HepG2 (cell line): ENCODE data around the gene KIFC1. TPM values are rescaled to one million over a fixed set of nuclear protein-coding genes. Genes with fewer than 3 reads are reported as not detected.

Experiments
- ATAC-seq: fragments of 200-7000 bp; cut with Tn5 transposase; 3 replicates; pipeline ENCODE4 v1.9.1; 2020; ENCODE audit warnings: mild to moderate bottlenecking, moderate library complexity
- BruUV-seq: library from RNA; stranded (reverse); fragments of 400-500 nt; replicated peaks from 2 replicates; lab custom pipeline; 2021; lab: Mats Ljungman, UMichigan
- CTCF ChIA-PET: fragments of 300-600 bp; formaldehyde crosslinking; extraction: SDS; loops from one replicate; lab custom pipeline; 2021; ENCODE audit warnings: low total read pairs, inconsistent platforms, low intra/inter-chr PET ratio; lab: Yijun Ruan, JAX
- POLR2A ChIA-PET: fragments of 350-600 bp; sonication (Branson Sonifier 250); formaldehyde crosslinking; loops from one replicate; lab custom pipeline; 2020; ENCODE audit warnings: antibody characterized with exemption, inconsistent platforms; lab: Yijun Ruan, JAX
- DNase-seq: peaks from one replicate; pipeline ENCODE4 v3.0.0-alpha.2; 2015; ENCODE audit warnings: low spot score
- FAIRE-seq: peaks from 3 replicates; lab custom pipeline; 2011; peaks lifted over from hg19 to GRCh38; lab: Jason Lieb, UNC
- H2AFZ ChIP-seq: one replicate; pipeline ENCODE4 v1.6.1; 2011; ENCODE audit warnings: low read length, inconsistent platforms
- H3K27ac ChIP-seq: fragments of 300-600 bp; 3 replicates; pipeline ENCODE4 v1.8.0; 2011; ENCODE audit warnings: mixed run types, mild to moderate bottlenecking, mixed read lengths, low read length, inconsistent platforms; ENCODE audit not compliant: insufficient read depth; ENCODE audit errors: extremely low read length
- H3K27me3 ChIP-seq, 2 experiments: fragments of 200-600 bp in 1 of 2; 2 replicates in 1 of 2; 3 replicates in 1 of 2; pipeline versions ENCODE4 v1.6.0 to v1.8.0; 2011; ENCODE audit warnings: low read length in 2 of 2, mild to moderate bottlenecking in 2 of 2, moderate library complexity in 2 of 2, inconsistent platforms in 1 of 2; ENCODE audit not compliant: insufficient read depth in 2 of 2, control insufficient read depth in 1 of 2
- H3K36me3 ChIP-seq, 2 experiments: fragments of 200-600 bp in 1 of 2; replicated peaks in 1 of 2; 2 replicates in 1 of 2; 3 replicates in 1 of 2; pipeline versions ENCODE4 v1.5.1 to v1.8.0; 2011; ENCODE audit warnings: low read length in 2 of 2, inconsistent platforms in 1 of 2; ENCODE audit not compliant: insufficient read depth in 2 of 2, control insufficient read depth in 1 of 2
- H3K4me1 ChIP-seq: 2 replicates; pipeline ENCODE4 v1.5.1; 2012; ENCODE audit warnings: low read length, inconsistent platforms; ENCODE audit not compliant: insufficient read depth
- H3K4me2 ChIP-seq: 2 replicates; pipeline ENCODE4 v1.6.0; 2011; ENCODE audit warnings: low read depth, low read length, inconsistent platforms
- H3K4me3 ChIP-seq, 3 experiments: fragments of 200-600 bp in 1 of 3; sonication (generic), shearing (Covaris generic) in 1 of 3; replicated peaks in 1 of 3; 2 replicates each; pipeline ENCODE4 v1.5.1; 2011 to 2016; ENCODE audit warnings: low read length in 3 of 3, inconsistent platforms in 2 of 3, low read depth in 2 of 3, mild to moderate bottlenecking in 2 of 3, control low read depth in 1 of 3, mixed read lengths in 1 of 3; ENCODE audit not compliant: insufficient read depth in 1 of 3
- H3K79me2 ChIP-seq: one replicate; pipeline ENCODE4 v1.6.1; 2011; ENCODE audit warnings: low read length, inconsistent platforms; ENCODE audit not compliant: insufficient read depth
- H3K9ac ChIP-seq: 2 replicates; pipeline ENCODE4 v1.6.0; 2011; ENCODE audit warnings: mild to moderate bottlenecking, low read depth, low read length, inconsistent platforms; ENCODE audit not compliant: insufficient read depth
- H3K9me3 ChIP-seq: 2 replicates; pipeline ENCODE4 v1.5.1; 2012; ENCODE audit warnings: mild to moderate bottlenecking, low read length
- H4K20me1 ChIP-seq: 2 replicates; pipeline ENCODE4 v1.6.0; 2011; ENCODE audit warnings: inconsistent platforms, mild to moderate bottlenecking, low read length, moderate library complexity; ENCODE audit not compliant: insufficient read depth
- AGO2 ChIP-seq: fragments of 200-400 bp; formaldehyde crosslinking; optimal IDR thresholded peaks from 2 replicates; pipeline ENCODE3; 2017; ENCODE audit warnings: mild to moderate bottlenecking, low read depth, low read length, moderate library complexity
- CENPT ChIP-seq: sonication (generic); formaldehyde crosslinking; IDR thresholded peaks from 2 replicates; pipeline ENCODE4 v1.8.0; 2022; ENCODE audit warnings: low read depth, mild to moderate bottlenecking, moderate library complexity, missing genetic modification reagents
- ZBTB20 ChIP-seq: sonication (generic); formaldehyde crosslinking; IDR thresholded peaks from 2 replicates; pipeline ENCODE4 v1.8.1; 2023; ENCODE audit warnings: missing genetic modification reagents, low read depth, mild to moderate bottlenecking, borderline replicate concordance
- ZEB1 ChIP-seq: IDR thresholded peaks from 2 replicates; pipeline ENCODE4 v1.6.1; 2012; ENCODE audit warnings: mild to moderate bottlenecking, low read depth, inconsistent platforms; ENCODE audit not compliant: insufficient replicate concordance
- ZNF317 ChIP-seq: sonication (generic); formaldehyde crosslinking; IDR thresholded peaks from 2 replicates; pipeline ENCODE4 v1.5.0; 2020; ENCODE audit warnings: mild to moderate bottlenecking, missing genetic modification reagents
- ZNF564 ChIP-seq: sonication (generic); formaldehyde crosslinking; IDR thresholded peaks from 2 replicates; pipeline ENCODE4 v1.8.1; 2023; ENCODE audit warnings: mild to moderate bottlenecking, missing genetic modification reagents
- WGBS: methylation state at CpG from one replicate; pipeline ENCODE4 v1.1.6; 2017; ENCODE audit warnings: low lambda C conversion rate; 5-methylcytosine and 5-hydroxymethylcytosine counted together
- in situ Hi-C: cut with HindIII; loops from 2 replicates; pipeline ENCODE4 v1.10.0; 2017; ENCODE audit warnings: low pct_unique_long_range_greater_than_20kb; ENCODE audit not compliant: extremely low pct_ligation_motif_present
- intact Hi-C: fragments of 100-400 bp; cut with micrococcal nuclease; formaldehyde crosslinking; loops from one replicate; pipeline ENCODE4 v1.10.0; 2022; ENCODE audit not compliant: unreplicated experiment
- polyA plus RNA-seq, 8 experiments: library from polyadenylated mRNA; depleted of rRNA in 3 of 8; stranded (reverse) in 7 of 8; unstranded in 1 of 8; fragments of >200 nt; fragmentation: Illumina TruSeq in 4 of 8; extraction: Trizol in 4 of 8; gene quantifications; 2 replicates each; pipeline versions ENCODE4 v1.2.1 to v1.2.3, GENCODE V29; 2011 to 2016; ENCODE audit warnings: low read depth in 4 of 8, missing spikeins in 1 of 8, mixed read lengths in 1 of 8; ENCODE audit not compliant: insufficient read depth in 1 of 8
- total RNA-seq, 5 experiments: library from RNA; depleted of rRNA; stranded (reverse); fragments of >200 nt; fragmentation: Illumina TruSeq; extraction: Trizol; gene quantifications; 2 replicates each; pipeline ENCODE4 v1.2.3, GENCODE V29; 2016; ENCODE audit warnings: low read depth in 1 of 5

Gene KIFC1
- total and polyA plus RNA-seq, 2 of the 13 experiments (the other 11 are each of a cell fraction or from before 2014, with no cell fraction given) = 25.0 to 45.5 TPM

DNA sequence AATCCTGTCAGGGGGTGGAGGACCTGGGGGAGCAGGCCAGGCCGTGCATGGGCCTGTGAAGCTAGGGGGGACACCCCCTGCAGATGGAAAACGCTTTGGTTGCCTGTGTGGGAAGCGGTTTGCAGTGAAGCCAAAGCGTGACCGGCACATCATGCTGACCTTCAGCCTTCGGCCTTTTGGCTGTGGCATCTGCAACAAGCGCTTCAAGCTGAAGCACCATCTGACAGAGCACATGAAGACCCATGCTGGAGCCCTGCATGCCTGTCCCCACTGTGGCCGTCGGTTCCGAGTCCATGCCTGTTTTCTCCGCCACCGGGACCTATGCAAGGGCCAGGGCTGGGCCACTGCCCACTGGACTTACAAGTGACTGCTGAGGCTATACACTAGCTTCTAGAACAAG is 64.5 kb downstream of the KIFC1 start:
- no peak for DNase-seq
- no peak overlapping the region for H3K27ac ChIP-seq
- H3K36me3 ChIP-seq = peaks cover 0 to 9% of the 10 kb centered on the region in 2 experiments; a peak in 3 of 5 replicates
- WGBS = 97% methylated on average over 12 of the region's 12 CpGs
- POLR2A ChIA-PET = no interaction called here
- intact Hi-C loops = no loop called here
- no peaks in the 10 kb centered on the region for H4K20me1 ChIP-seq
- H2AFZ ChIP-seq = no peak overlapping the region
- FAIRE-seq = no peak
- peaks cover 15% of the 10 kb centered on the region for H3K79me2 ChIP-seq
- no peaks in the 10 kb centered on the region for H3K9me3 ChIP-seq
- TF ChIP-seq AGO2 (peak; percentile 47), ZEB1 (no peak)
- TF ChIP-seq, all 625 proteins: peak for 1
- BruUV-seq = no TSS peak
- in situ Hi-C loops = no loop called here
- H3K4me3 ChIP-seq = no peak overlapping the region
- H3K27me3 ChIP-seq = no peaks in the 10 kb centered on the region; a peak in 1 of 5 replicates
- H3K4me2 ChIP-seq = no peak overlapping the region
- CTCF ChIA-PET = no interaction called here
- ATAC-seq = no peak
- no peak overlapping the region for H3K9ac ChIP-seq
- H3K4me1 ChIP-seq = peaks cover 20% of the 10 kb centered on the region

DNA sequence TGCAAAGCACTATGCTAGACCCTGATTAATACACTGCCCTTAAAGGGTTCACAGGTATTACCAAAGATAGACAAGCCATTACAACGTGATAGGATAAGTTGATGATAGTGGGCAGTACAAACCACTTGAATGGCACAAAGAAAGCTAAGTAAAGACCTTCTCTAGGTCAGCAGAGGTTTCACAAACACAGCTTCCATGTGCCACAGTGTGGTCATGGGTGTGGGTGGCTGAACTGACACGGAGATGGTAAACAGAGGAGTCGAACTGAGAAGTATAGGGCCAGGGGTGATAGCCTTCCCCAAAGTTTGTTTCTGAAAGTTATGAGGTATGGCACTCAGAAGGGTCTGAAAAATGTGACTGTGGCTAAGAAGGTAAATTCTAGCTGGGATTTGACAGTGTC is 67.1 kb downstream of the KIFC1 start:
- no TSS peak for BruUV-seq

More for the DNA sequence above, 67.1 kb downstream of the KIFC1 start:
- FAIRE-seq (no peak), ATAC-seq (no peak), DNase-seq (no peak)
- Histone ChIP-seq H3K4me2 (no peak overlapping the region), H2AFZ (no peak overlapping the region), H3K36me3 (peaks cover 0 to 9% of the 10 kb centered on the region in 2 experiments; a peak in 3 of 5 replicates), H3K4me3 (no peak overlapping the region), H4K20me1 (no peaks in the 10 kb centered on the region), H3K27me3 (no peaks in the 10 kb centered on the region; a peak in 1 of 5 replicates), H3K4me1 (peaks cover 10% of the 10 kb centered on the region), H3K9me3 (no peaks in the 10 kb centered on the region), H3K79me2 (peaks cover 13% of the 10 kb centered on the region), H3K27ac (no peak overlapping the region), H3K9ac (no peak overlapping the region)
- 16% methylated on average over 3 of the region's 3 CpGs for WGBS
- in situ Hi-C loops (no loop called here), intact Hi-C loops (no loop called here)
- CTCF ChIA-PET = no interaction called here
- POLR2A ChIA-PET = interaction anchor here (1.3 kb wide), 1 partner anchor 40 kb away, joined by 3 read pairs; the partner anchor contains the start of gene CUTA
- no peak for TF ChIP-seq ZBTB20
- no peak for TF ChIP-seq ZNF317
- TF ChIP-seq CENPT = no peak
- no peak for TF ChIP-seq ZNF564
